Measurements from ENCODE around the gene TCF21.
A peak's percentile ranks its signal among the peaks of the same experiment; 100 is the strongest.
"Not testable (repeated sequence)": the region's sequence is repeated elsewhere in the genome, so short reads cannot be mapped to it uniquely, and the experiment has no call there.

TCF21 gene

GRCh38 chr6:133923938-133924593 lies 35.2 kb downstream of the TCF21 start:
- no peak overlapping the region for H3K4me3 Mint-ChIP-seq
- no peaks in the 10 kb centered on the region for H3K36me3 Mint-ChIP-seq
- peaks cover 15 to 56% of the 10 kb centered on the region in 2 donors for H3K27me3 Mint-ChIP-seq
- H3K27ac Mint-ChIP-seq = no peak overlapping the region
- DNase-seq (peak; percentile 21), ATAC-seq (replicated peaks) (peak; percentile 84 to 90)
- H3K4me1 Mint-ChIP-seq = peaks cover 2 to 6% of the 10 kb centered on the region in 2 donors
- H3K9me3 Mint-ChIP-seq = no peaks in the 10 kb centered on the region

DNA sequence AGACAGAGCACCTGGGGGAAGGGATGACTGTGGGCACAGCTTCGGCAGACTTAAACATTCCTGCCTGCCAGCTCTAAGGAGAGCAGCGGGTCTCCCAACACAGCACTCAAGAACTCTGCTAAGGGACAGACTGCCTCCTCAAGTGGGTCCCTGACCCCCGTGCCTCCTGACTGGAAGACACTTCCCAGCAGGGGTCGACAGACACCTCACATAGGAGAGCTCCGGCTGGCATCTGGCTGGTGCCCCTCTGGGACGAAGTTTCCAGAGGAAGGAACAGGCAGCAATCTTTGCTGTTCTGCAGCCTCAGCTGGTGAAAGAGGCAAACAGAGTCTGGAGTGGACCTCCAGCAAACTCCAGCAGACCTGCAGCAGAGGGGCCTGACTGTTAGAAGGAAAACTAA lies 42.3 kb downstream of the TCF21 start:
- DNase-seq; ATAC-seq (replicated peaks); H3K4me3 Mint-ChIP-seq; H3K36me3 Mint-ChIP-seq; H3K27ac Mint-ChIP-seq; H3K4me1 Mint-ChIP-seq: not testable (repeated sequence)
- peaks cover 9 to 12% of the 10 kb centered on the region in 2 donors for H3K9me3 Mint-ChIP-seq
- peaks cover 40 to 66% of the 10 kb centered on the region in 2 donors for H3K27me3 Mint-ChIP-seq

- not testable (repeated sequence) for H3K4me3 Mint-ChIP-seq; H3K27ac Mint-ChIP-seq; DNase-seq; H3K4me1 Mint-ChIP-seq; H3K36me3 Mint-ChIP-seq; ATAC-seq (replicated peaks)
- Mint-ChIP-seq H3K27me3 (peaks cover 54 to 87% of the 10 kb centered on the region in 2 donors), H3K9me3 (peaks cover 10 to 12% of the 10 kb centered on the region in 2 donors)
Observed at GRCh38 chr6:133936352-133936751, 47.4 kb downstream of the TCF21 start.

- peaks cover 8% of the 10 kb centered on the region in 2 donors for H3K9me3 Mint-ChIP-seq
Observed at GRCh38 chr6:133937909-133938308, 49.0 kb downstream of the TCF21 start.

DNA sequence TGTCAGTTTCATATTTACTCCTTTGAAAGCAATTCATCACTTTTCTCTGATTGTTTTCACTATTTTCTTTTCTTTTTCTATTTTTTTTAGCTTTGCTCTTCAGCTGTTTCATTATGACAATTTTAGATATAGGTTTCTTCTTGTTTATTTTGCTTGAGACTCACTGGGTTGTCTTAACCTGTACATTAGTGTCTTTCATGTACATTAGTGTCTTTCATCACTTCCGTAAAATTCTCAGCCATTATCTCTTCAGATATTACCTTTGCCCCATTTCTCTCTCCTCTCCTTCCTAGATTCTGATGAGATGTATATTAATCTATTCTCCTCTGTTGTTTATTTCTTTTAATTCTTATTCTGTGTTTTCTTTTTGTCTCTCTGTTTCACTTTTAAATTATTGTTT lies 49.6 kb downstream of the TCF21 start:
- Mint-ChIP-seq H3K27ac (no peak overlapping the region), H3K36me3 (peaks cover 2 to 3% of the 10 kb centered on the region in 2 donors), H3K4me3 (no peak overlapping the region), H3K27me3 (peaks cover 38 to 70% of the 10 kb centered on the region in 2 donors), H3K9me3 (peaks cover 3 to 4% of the 10 kb centered on the region in 2 donors), H3K4me1 (no peaks in the 10 kb centered on the region)
- DNase-seq = no peak
- no peak for ATAC-seq (replicated peaks)

More at GRCh38 chr6:133937909-133938308, 49.0 kb downstream of the TCF21 start:
- ATAC-seq (replicated peaks) (no peak), DNase-seq (no peak)
- Mint-ChIP-seq H3K36me3 (peaks cover 4 to 8% of the 10 kb centered on the region in 2 donors), H3K27me3 (peaks cover 44 to 76% of the 10 kb centered on the region in 2 donors), H3K27ac (no peak overlapping the region), H3K4me1 (no peaks in the 10 kb centered on the region), H3K4me3 (no peak overlapping the region)

DNA sequence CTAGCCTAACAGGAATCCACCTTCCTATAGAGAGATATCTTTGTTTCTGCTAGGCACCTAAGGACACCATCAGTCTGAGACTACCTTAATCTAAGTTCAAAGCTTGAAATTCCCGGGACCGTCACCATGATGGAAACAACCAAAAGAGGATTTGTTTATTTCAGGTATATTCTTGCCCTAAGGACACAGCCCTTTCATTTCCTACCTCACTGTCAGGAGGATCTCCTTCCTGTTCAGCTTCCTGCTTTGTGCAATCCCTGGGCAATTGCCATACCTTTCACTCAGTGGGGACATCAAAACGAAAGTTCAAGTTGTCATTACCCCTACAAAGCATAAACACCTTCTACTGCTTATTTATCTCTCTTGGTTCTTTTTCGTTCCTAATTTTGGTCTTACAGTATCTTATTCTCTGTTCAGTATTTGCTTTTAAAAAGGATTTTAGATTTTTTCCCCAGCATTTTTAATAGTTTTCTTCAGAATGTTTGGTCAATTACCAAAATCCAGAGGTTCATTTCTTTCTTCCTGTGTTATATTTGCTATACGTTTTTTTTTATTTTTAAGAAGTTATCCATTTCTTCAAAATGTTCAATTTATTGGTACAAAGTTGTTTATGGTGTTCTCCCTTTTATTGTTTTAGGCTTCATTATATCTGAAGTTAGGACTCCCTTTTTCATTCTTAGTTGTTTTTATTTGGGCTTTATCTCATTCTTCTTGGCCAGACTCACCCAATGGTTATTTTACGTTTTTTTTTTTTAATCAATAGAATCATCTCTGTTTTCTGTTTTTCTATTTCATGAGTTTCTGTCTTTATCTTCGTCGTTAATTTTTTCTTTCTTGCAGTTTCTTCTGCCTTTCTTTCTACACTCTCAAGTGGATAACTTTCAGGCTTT lies 51.1 kb downstream of the TCF21 start:
- ATAC-seq (replicated peaks) (no peak), DNase-seq (no peak)
- no peak overlapping the region for H3K27ac Mint-ChIP-seq
- H3K4me1 Mint-ChIP-seq = no peaks in the 10 kb centered on the region
- no peaks in the 10 kb centered on the region for H3K36me3 Mint-ChIP-seq
- no peak overlapping the region for H3K4me3 Mint-ChIP-seq
- peaks cover 0 to 1% of the 10 kb centered on the region in 2 donors for H3K9me3 Mint-ChIP-seq
- peaks cover 26 to 60% of the 10 kb centered on the region in 2 donors for H3K27me3 Mint-ChIP-seq
